Progenitor cell of endocrine pancreas (in vitro differentiated cells): ENCODE results near the gene LYRM1. TPM values are rescaled to one million over a fixed set of nuclear protein-coding genes. Genes with fewer than 3 reads are reported as not detected.

Experiments used
- DNase-seq: peaks from one replicate; pipeline ENCODE4 v3.0.0; 2021; ENCODE audit warnings: low spot score; ENCODE audit not compliant: unreplicated experiment
- H3K27ac Mint-ChIP-seq: 2 replicates; pipeline ENCODE4 v1.8.0; 2021; ENCODE audit warnings: mild to moderate bottlenecking, moderate library complexity, mixed read lengths
- H3K27me3 Mint-ChIP-seq: 2 replicates; pipeline ENCODE4 v1.8.0; 2021; ENCODE audit warnings: mixed read lengths
- H3K36me3 Mint-ChIP-seq: 2 replicates; pipeline ENCODE4 v1.8.0; 2022; ENCODE audit warnings: mixed read lengths; ENCODE audit not compliant: insufficient read depth
- H3K4me1 Mint-ChIP-seq: 2 replicates; pipeline ENCODE4 v1.8.0; 2021; ENCODE audit warnings: low read depth, mixed read lengths
- H3K4me3 Mint-ChIP-seq: 2 replicates; pipeline ENCODE4 v1.8.0; 2021; ENCODE audit warnings: low read depth, mild to moderate bottlenecking, moderate library complexity, mixed read lengths
- H3K9me3 Mint-ChIP-seq: 2 replicates; pipeline ENCODE4 v1.8.0; 2021; ENCODE audit warnings: low read depth, mixed read lengths
- CTCF ChIP-seq: fragments of 200-600 bp; sonication (generic); IDR thresholded peaks from one replicate; pipeline ENCODE4 v1.5.0; 2021; ENCODE audit warnings: antibody characterized with exemption, mild to moderate bottlenecking; ENCODE audit not compliant: unreplicated experiment
- total RNA-seq: library from RNA; stranded (reverse); gene quantifications from 2 replicates; pipeline ENCODE4 v1.2.1, GENCODE V29; 2021

Gene LYRM1
- total RNA-seq, 1 donor from 2014 or later = 34.2 TPM

- TF ChIP-seq CTCF = no peak
- no peak overlapping the region for H3K4me3 Mint-ChIP-seq
- no peak overlapping the region for H3K27ac Mint-ChIP-seq
- peaks cover 2% of the 10 kb centered on the region for H3K36me3 Mint-ChIP-seq
- DNase-seq = no peak
- H3K27me3 Mint-ChIP-seq = no peaks in the 10 kb centered on the region
- peaks cover 33% of the 10 kb centered on the region for H3K4me1 Mint-ChIP-seq
- peaks cover 3% of the 10 kb centered on the region for H3K9me3 Mint-ChIP-seq
These were observed 27.2 kb upstream of the LYRM1 start for GRCh38 chr16:20873331-20873730.

DNA sequence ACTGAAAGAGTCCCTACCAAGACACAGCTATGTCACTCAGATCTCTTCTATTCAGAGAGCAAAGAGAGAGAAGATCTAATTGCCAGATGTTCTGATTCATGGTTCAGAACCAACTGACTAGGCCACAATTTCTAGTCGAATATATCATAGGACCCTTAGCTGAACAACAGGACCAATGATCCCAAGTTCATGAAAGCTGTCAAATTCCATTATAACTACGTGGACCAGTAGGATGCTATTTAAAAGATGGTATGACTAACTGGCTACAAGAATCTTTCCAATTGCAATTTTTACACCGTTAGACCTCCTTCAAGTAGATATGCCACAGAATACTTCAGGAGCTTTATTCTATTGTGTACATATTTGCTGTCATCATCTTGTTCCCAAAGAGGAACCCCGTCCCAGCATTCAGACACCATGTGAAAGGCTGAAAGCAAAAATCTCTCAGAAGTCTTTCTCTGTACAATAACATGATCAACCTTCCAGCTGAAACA, 26.4 kb upstream of the LYRM1 start:
- no peak for TF ChIP-seq CTCF
- no peak for DNase-seq
- peaks cover 3% of the 10 kb centered on the region for H3K9me3 Mint-ChIP-seq
- H3K4me3 Mint-ChIP-seq = no peak overlapping the region
- H3K4me1 Mint-ChIP-seq = peaks cover 41% of the 10 kb centered on the region
- no peak overlapping the region for H3K27ac Mint-ChIP-seq
- H3K36me3 Mint-ChIP-seq = peaks cover 2% of the 10 kb centered on the region
- H3K27me3 Mint-ChIP-seq = no peaks in the 10 kb centered on the region

- Mint-ChIP-seq H3K27ac (peak overlapping the region; percentile 2), H3K4me1 (peaks cover 48% of the 10 kb centered on the region), H3K36me3 (peaks cover 2% of the 10 kb centered on the region), H3K9me3 (peaks cover 3% of the 10 kb centered on the region), H3K4me3 (no peak overlapping the region), H3K27me3 (no peaks in the 10 kb centered on the region)
- TF ChIP-seq CTCF = no peak
- DNase-seq = no peak
These were observed 25.3 kb upstream of the LYRM1 start for GRCh38 chr16:20875355-20875650.

GRCh38 chr16:20878682-20879147, 21.9 kb upstream of the LYRM1 start:
- Mint-ChIP-seq H3K4me1 (peaks cover 46% of the 10 kb centered on the region), H3K9me3 (peaks cover 3% of the 10 kb centered on the region), H3K27me3 (no peaks in the 10 kb centered on the region), H3K4me3 (no peak overlapping the region), H3K36me3 (peaks cover 2% of the 10 kb centered on the region), H3K27ac (peak overlapping the region; percentile 56)
- TF ChIP-seq CTCF = no peak
- DNase-seq = no peak

GRCh38 chr16:20879175-20880040, 21.2 kb upstream of the LYRM1 start:
- no peak for TF ChIP-seq CTCF
- DNase-seq = no peak
- peak overlapping the region; percentile 79 for H3K27ac Mint-ChIP-seq
- H3K4me3 Mint-ChIP-seq = no peak overlapping the region
- peaks cover 4% of the 10 kb centered on the region for H3K36me3 Mint-ChIP-seq
- peaks cover 3% of the 10 kb centered on the region for H3K9me3 Mint-ChIP-seq
- no peaks in the 10 kb centered on the region for H3K27me3 Mint-ChIP-seq
- H3K4me1 Mint-ChIP-seq = peaks cover 44% of the 10 kb centered on the region
